HEK293T (cell line): Measurements from ENCODE around the gene VSIR.

ENCODE experiments used
- BHLHE40 ChIP-seq: fragments of 450-650 bp; IDR thresholded peaks from 2 replicates; pipeline ENCODE4 v1.6.1; 2016; ENCODE audit warnings: mild to moderate bottlenecking, moderate library complexity, borderline replicate concordance
- FOXK2 ChIP-seq: fragments of 450-650 bp; IDR thresholded peaks from 2 replicates; pipeline ENCODE4 v1.6.1; 2016; ENCODE audit warnings: mild to moderate bottlenecking
- FOXM1 ChIP-seq: fragments of 450-650 bp; IDR thresholded peaks from 2 replicates; pipeline ENCODE4 v1.6.1; 2017; ENCODE audit warnings: mild to moderate bottlenecking, borderline replicate concordance
- HDGF ChIP-seq: fragments of 450-650 bp; IDR thresholded peaks from 2 replicates; pipeline ENCODE4 v1.6.1; 2017; ENCODE audit warnings: antibody characterized with exemption, borderline replicate concordance
- NFRKB ChIP-seq: fragments of 450-650 bp; IDR thresholded peaks from 2 replicates; pipeline ENCODE4 v1.6.1; 2016; ENCODE audit warnings: mild to moderate bottlenecking, moderate library complexity
- SP1 ChIP-seq: fragments of 450-650 bp; IDR thresholded peaks from 2 replicates; pipeline ENCODE4 v1.6.1; 2017
- TARDBP ChIP-seq: fragments of 450-650 bp; IDR thresholded peaks from 2 replicates; pipeline ENCODE4 v1.6.1; 2016
- ZNF384 ChIP-seq: fragments of 450-650 bp; IDR thresholded peaks from 2 replicates; pipeline ENCODE4 v1.6.1; 2016

DNA sequence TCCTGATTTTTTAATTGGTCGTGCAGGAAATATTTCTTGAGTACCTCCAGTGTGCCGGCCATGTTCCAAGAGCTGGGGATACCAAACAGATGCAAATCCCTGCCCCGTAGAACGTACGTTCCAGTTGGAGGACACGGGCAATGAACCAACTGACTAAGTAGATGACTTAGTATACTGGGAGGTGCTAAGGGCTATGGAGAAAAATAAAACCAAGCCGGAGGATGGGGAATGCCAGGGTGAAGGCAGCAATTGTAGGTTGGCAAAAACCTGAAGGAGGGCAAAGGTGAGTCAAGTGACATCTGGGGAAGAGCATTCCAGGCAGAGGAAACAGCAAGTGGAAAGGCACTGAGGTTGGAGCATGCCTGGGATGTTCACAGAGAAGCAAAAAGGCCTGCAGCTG, 6.8 kb upstream of the VSIR start:
- TF ChIP-seq BHLHE40 (no peak), NFRKB (no peak), ZNF384 (no peak), SP1 (no peak), FOXM1 (no peak), HDGF (no peak), FOXK2 (no peak), TARDBP (no peak)
